K562 (cell line): Measurements from ENCODE around the gene ZFPM1. TPM values are rescaled to one million over a fixed set of nuclear protein-coding genes. Genes with fewer than 3 reads are reported as not detected.

ENCODE experiments used
- BCLAF1 ChIP-seq, 2 experiments: fragments of 450-650 bp in 1 of 2; IDR thresholded peaks; 2 replicates each; pipeline ENCODE4 v1.6.1; 2011 to 2017; ENCODE audit warnings: low read depth in 2 of 2, antibody characterized with exemption in 1 of 2, borderline replicate concordance in 1 of 2, low read length in 1 of 2, mild to moderate bottlenecking in 1 of 2, mixed read lengths in 1 of 2; ENCODE audit not compliant: control insufficient read depth in 1 of 2
- CTBP1 ChIP-seq: fragments of 450-650 bp; IDR thresholded peaks from 2 replicates; pipeline ENCODE4 v1.6.1; 2016; ENCODE audit warnings: borderline replicate concordance
- CXXC5 ChIP-seq: fragments of 250-450 bp; sonication (Bioruptor Pico); IDR thresholded peaks from 2 replicates; pipeline ENCODE4 v1.8.0; 2022; ENCODE audit warnings: inconsistent platforms, mild to moderate bottlenecking, moderate library complexity
- E2F3 ChIP-seq: fragments of 250-450 bp; sonication (Bioruptor Pico); IDR thresholded peaks from 2 replicates; pipeline ENCODE4 v1.4.0; 2020; ENCODE audit warnings: mild to moderate bottlenecking
- E2F4 ChIP-seq: sonication (generic); formaldehyde crosslinking; IDR thresholded peaks from 2 replicates; pipeline ENCODE4 v1.8.0; 2022; ENCODE audit warnings: mild to moderate bottlenecking, low read depth, missing genetic modification reagents
- EZH2 ChIP-seq: IDR thresholded peaks from 2 replicates; pipeline ENCODE4 v1.6.1; 2012; ENCODE audit warnings: low read depth, mild to moderate bottlenecking, inconsistent platforms, low read length, borderline replicate concordance
- KAT2B ChIP-seq: IDR thresholded peaks from one replicate; pipeline ENCODE4 v1.6.1; 2012; ENCODE audit warnings: low read depth, mild to moderate bottlenecking, control low read depth, inconsistent platforms, low read length, moderate library complexity
- LEF1 ChIP-seq: fragments of 450-650 bp; IDR thresholded peaks from 2 replicates; pipeline ENCODE4 v1.6.1; 2016; ENCODE audit warnings: mild to moderate bottlenecking
- MECOM ChIP-seq: fragments of 250-450 bp; sonication (Bioruptor Pico); IDR thresholded peaks from 2 replicates; pipeline ENCODE4 v1.8.0; 2022; ENCODE audit warnings: inconsistent platforms
- MEIS2 ChIP-seq: fragments of 450-650 bp; IDR thresholded peaks from 2 replicates; pipeline ENCODE4 v1.6.1; 2014; ENCODE audit warnings: mild to moderate bottlenecking; ENCODE audit not compliant: partially characterized antibody
- NR2C2 ChIP-seq, 2 experiments: fragments of 200-800 bp in 1 of 2; sonication (Bioruptor generic) in 1 of 2; sonication (generic) in 1 of 2; formaldehyde crosslinking in 1 of 2; IDR thresholded peaks; 2 replicates each; pipeline versions ENCODE4 v1.6.1 to v1.8.0; 2016 to 2022; ENCODE audit warnings: mild to moderate bottlenecking in 1 of 2, missing compliant biosample characterization in 1 of 2, missing genetic modification characterization in 1 of 2, missing genetic modification reagents in 1 of 2
- POLR2B ChIP-seq: fragments of 450-650 bp; IDR thresholded peaks from 2 replicates; pipeline ENCODE4 v1.6.1; 2018; ENCODE audit warnings: low read depth; ENCODE audit not compliant: partially characterized antibody
- RAD21 ChIP-seq, 2 experiments: fragments of 250-450 bp in 1 of 2; fragments of 450-650 bp in 1 of 2; sonication (Bioruptor Pico) in 1 of 2; formaldehyde crosslinking in 1 of 2; IDR thresholded peaks in 1 of 2; conservative IDR thresholded peaks in 1 of 2; 2 replicates each; pipeline versions ENCODE4 v1.4.0 to v1.8.0; 2020 to 2022; ENCODE audit warnings: mild to moderate bottlenecking in 2 of 2, moderate library complexity in 1 of 2
- SMARCB1 ChIP-seq: IDR thresholded peaks from 2 replicates; pipeline ENCODE4 v1.6.1; 2011; ENCODE audit warnings: improper control_type of control experiment, low read depth; ENCODE audit not compliant: insufficient read length
- SMC3 ChIP-seq: conservative IDR thresholded peaks from 2 replicates; pipeline ENCODE4 v1.6.1; 2011; ENCODE audit warnings: low read depth, low read length, improper control_type of control experiment; ENCODE audit not compliant: insufficient read depth
- SRF ChIP-seq, 2 experiments: fragments of 250-450, 450-650 bp in 1 of 2; sonication (Bioruptor Pico) in 1 of 2; sonication (generic) in 1 of 2; formaldehyde crosslinking; IDR thresholded peaks; 2 replicates each; pipeline versions ENCODE4 v1.5.0 to v1.5.1; 2020 to 2022; ENCODE audit warnings: mild to moderate bottlenecking in 1 of 2, missing genetic modification reagents in 1 of 2
- ZKSCAN8 ChIP-seq: fragments of 200-800 bp; sonication (Bioruptor generic); IDR thresholded peaks from 2 replicates; pipeline ENCODE4 v1.6.1; 2016; ENCODE audit warnings: missing genetic modification characterization, missing compliant biosample characterization
- ZNF239 ChIP-seq: fragments of 250-450 bp; sonication (Bioruptor Pico); IDR thresholded peaks from 2 replicates; pipeline ENCODE4 v1.4.0; 2020; ENCODE audit warnings: mild to moderate bottlenecking
- ZNF766 ChIP-seq: fragments of 200-800 bp; sonication (Bioruptor generic); conservative IDR thresholded peaks from 2 replicates; pipeline ENCODE4 v1.6.1; 2016; ENCODE audit warnings: missing genetic modification characterization, missing compliant biosample characterization
- polyA plus RNA-seq, 8 experiments: library from polyadenylated mRNA; depleted of rRNA in 4 of 8; stranded (reverse) in 5 of 8; unstranded in 3 of 8; fragments of >200 nt; fragmentation: Nextera tagmentation in 2 of 8; fragmentation: Illumina TruSeq in 1 of 8; extraction: Ambion mirVana in 2 of 8; extraction: Trizol in 1 of 8; gene quantifications; 2 replicates each; pipeline versions ENCODE4 v1.2.1 to v1.2.3, GENCODE V29; 2011 to 2014; ENCODE audit warnings: inconsistent platforms in 1 of 8, missing spikeins in 1 of 8
- total RNA-seq, 7 experiments: library from RNA; depleted of rRNA in 6 of 7; stranded (reverse); fragments of >200 nt in 6 of 7; fragmentation: Illumina TruSeq in 2 of 7; extraction: Trizol in 2 of 7; gene quantifications; 2 replicates each; pipeline versions ENCODE4 v1.2.1 to v1.2.3, GENCODE V29; 2011 to 2021; ENCODE audit warnings: low replicate concordance in 1 of 7
- TF ChIP-seq, protein P1 (sequence below), 3 experiments: IDR thresholded peaks in 2 of 3; conservative IDR thresholded peaks in 1 of 3; 2 replicates each; pipeline ENCODE4 v1.5.1; 2011 to 2012; ENCODE audit warnings: low read length in 3 of 3, mild to moderate bottlenecking in 3 of 3, control low read depth in 2 of 3, improper control_type of control experiment in 1 of 3, inconsistent platforms in 1 of 3, low read depth in 1 of 3, mixed read lengths in 1 of 3, moderate library complexity in 1 of 3; ENCODE audit not compliant: insufficient read depth in 2 of 3

The ZFPM1 gene
- total and polyA plus RNA-seq, 9 of the 15 experiments (the other 6 are each of a cell fraction or from before 2014, with no cell fraction given): 0.03 to 35.9 (median 1.4) TPM

DNA sequence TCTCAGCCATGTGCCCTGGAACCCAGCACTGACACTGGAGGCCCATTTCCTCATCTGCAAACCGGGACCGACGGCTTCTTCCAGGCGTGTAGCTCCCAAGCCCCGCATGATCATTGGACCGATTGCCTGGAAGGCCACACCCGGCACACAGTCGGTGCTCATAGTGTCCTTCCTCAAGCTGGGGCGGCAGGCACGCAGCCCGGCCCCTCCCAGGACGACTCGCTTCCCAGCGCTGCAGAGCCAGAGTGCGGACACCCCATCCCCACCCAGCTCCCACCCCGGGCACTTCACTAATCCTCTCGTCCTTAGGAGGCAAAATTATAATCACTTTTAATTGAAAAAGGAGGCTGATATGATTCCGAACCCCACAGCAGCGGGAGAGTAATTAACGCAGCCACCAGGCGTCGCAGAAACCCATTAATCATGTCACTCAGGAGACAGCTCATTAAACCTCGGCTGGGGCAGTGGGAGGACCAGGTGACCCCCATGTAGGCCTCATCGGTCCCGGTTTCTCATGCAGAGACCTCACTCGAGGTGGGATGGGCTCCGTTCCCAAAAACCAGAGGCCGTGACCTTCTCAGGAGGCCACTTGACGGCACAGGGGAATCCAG is 37.3 kb upstream of the ZFPM1 start (continued):
- no peak for TF ChIP-seq SRF (CRISPR knock-in tag; IDR thresholded peaks at IDR 0.05)
- TF ChIP-seq RAD21 (CRISPR knock-in tag; conservative IDR thresholded peaks at IDR 0.05 in 1 of 2, IDR thresholded peaks at IDR 0.05 in 1 of 2): peak in 1 of 2 experiments; percentile 28; a peak in 2 of 4 replicates
- TF ChIP-seq MECOM: peak; percentile 65; the same call in 1 of the 2 replicates
- peak; percentile 87 for TF ChIP-seq ZNF766
- TF ChIP-seq CTBP1: no peak
- 0 out of 2 replicates have a peak, but pooled peaks have one; percentile 36 for TF ChIP-seq LEF1
- TF ChIP-seq MEIS2: peak; percentile 99
- TF ChIP-seq E2F4 (CRISPR knock-in tag): no peak
- TF ChIP-seq E2F3 (CRISPR knock-in tag): no peak
- TF ChIP-seq POLR2B: no peak
- TF ChIP-seq, protein P1, sequence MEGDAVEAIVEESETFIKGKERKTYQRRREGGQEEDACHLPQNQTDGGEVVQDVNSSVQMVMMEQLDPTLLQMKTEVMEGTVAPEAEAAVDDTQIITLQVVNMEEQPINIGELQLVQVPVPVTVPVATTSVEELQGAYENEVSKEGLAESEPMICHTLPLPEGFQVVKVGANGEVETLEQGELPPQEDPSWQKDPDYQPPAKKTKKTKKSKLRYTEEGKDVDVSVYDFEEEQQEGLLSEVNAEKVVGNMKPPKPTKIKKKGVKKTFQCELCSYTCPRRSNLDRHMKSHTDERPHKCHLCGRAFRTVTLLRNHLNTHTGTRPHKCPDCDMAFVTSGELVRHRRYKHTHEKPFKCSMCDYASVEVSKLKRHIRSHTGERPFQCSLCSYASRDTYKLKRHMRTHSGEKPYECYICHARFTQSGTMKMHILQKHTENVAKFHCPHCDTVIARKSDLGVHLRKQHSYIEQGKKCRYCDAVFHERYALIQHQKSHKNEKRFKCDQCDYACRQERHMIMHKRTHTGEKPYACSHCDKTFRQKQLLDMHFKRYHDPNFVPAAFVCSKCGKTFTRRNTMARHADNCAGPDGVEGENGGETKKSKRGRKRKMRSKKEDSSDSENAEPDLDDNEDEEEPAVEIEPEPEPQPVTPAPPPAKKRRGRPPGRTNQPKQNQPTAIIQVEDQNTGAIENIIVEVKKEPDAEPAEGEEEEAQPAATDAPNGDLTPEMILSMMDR (IDR thresholded peaks at IDR 0.05 in 2 of 3, conservative IDR thresholded peaks at IDR 0.05 in 1 of 3; ENCODE audit: insufficient read depth in 2 of 3, low read depth in 1 of 3, low read length in 3 of 3): peak; percentile 37 to 62 (median 59)
- no peak for TF ChIP-seq EZH2
- TF ChIP-seq ZNF239: no peak
- peak; percentile 47 for TF ChIP-seq CXXC5 (CRISPR knock-in tag)
- TF ChIP-seq KAT2B: no peak
- no peak for TF ChIP-seq NR2C2 (CRISPR knock-in tag; IDR thresholded peaks at IDR 0.05)
- no peak for TF ChIP-seq NR2C2 (tag; IDR thresholded peaks at IDR 0.05)
- TF ChIP-seq SMC3: 0 out of 2 replicates have a peak, but pooled peaks have one; percentile 11
- TF ChIP-seq BCLAF1 (IDR thresholded peaks at IDR 0.05; ENCODE audit: borderline replicate concordance in 1 of 2, control insufficient read depth in 1 of 2, low read depth in 2 of 2, low read length in 1 of 2): no peak
- TF ChIP-seq ZKSCAN8 (CRISPR knock-in tag): peak; percentile 86
- TF ChIP-seq SMARCB1: no peak
